ENCODE measurements around the gene MATCAP1.

DNA sequence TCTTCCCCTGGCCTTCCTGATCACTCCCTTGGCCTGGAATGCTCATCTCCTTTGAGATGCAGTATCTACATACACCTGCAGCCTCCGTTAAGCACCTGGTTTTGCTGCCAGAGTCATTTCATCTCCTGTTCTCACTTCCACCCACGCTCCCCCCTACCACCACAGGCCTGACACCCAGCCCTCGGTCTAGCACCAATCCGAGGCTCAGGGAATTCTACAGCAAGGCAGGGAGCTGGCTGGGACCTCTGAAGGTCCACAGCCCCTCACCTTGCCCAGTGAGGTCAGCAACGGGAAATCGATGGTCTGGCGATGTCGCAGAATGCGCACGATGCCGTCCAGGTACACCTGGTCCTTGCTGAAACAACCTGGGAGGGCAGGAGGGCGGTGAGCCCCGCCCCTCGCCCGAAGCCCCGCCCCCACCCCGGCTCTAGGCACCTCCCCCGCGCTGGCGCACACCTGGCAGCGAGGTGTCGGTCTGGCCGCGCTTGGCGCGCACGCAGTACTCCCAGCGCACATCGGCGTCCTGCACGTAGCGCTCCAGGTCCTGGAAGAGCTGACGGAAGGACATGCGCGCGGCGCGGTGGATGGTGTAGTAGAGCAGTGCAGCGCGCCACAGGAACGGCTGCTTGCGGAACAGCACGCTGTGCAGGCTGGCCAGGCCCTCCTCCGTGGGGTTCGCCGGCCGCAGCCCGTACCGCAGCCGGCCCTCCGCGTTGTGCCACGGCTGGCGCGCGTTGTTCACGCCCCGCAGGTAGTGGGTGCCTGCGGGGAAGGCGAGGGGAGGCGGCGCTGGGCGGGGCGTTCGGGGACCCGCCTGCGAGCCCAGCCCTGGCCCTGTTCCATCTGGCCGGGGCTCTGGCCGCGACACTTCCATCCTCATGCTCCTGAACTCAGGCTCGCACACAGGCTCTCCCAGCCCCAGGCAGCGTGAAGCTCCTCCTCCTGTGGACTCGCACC is 5.7 kb downstream of the MATCAP1 start:
- TF ChIP-seq POLR2A (IDR thresholded peaks at IDR 0.05; ENCODE audit: low read depth, low read length): no peak
- TF ChIP-seq POLR2AphosphoS5 (IDR thresholded peaks at IDR 0.05; ENCODE audit: low read depth, low read length): no peak
